Endodermal cell (in vitro differentiated cells): ENCODE measurements around the gene SLC38A10. TPM values are rescaled to one million over a fixed set of nuclear protein-coding genes. Genes with fewer than 3 reads are reported as not detected.
A peak's percentile ranks its signal among the peaks of the same experiment; 100 is the strongest.

ENCODE experiments used
- DNase-seq: peaks from one replicate; pipeline ENCODE4 v3.0.0-alpha.2; 2017
- H3K27ac ChIP-seq: 2 replicates; pipeline ENCODE4 v1.5.1; 2013; ENCODE audit warnings: mild to moderate bottlenecking, low read depth, low read length, moderate library complexity
- H3K27me3 ChIP-seq: 2 replicates; pipeline ENCODE4 v1.6.1; 2013; ENCODE audit warnings: mild to moderate bottlenecking, low read length, moderate library complexity; ENCODE audit not compliant: insufficient read depth, control insufficient read depth, poor library complexity, severe bottlenecking
- H3K36me3 ChIP-seq: 2 replicates; pipeline ENCODE4 v1.7.0; 2013; ENCODE audit warnings: mild to moderate bottlenecking, low read length, moderate library complexity; ENCODE audit not compliant: control insufficient read depth, insufficient read depth
- H3K4me1 ChIP-seq: one replicate; pipeline ENCODE4 v1.7.0; 2013; ENCODE audit warnings: low read length; ENCODE audit not compliant: control insufficient read depth, insufficient read depth
- H3K4me3 ChIP-seq: 2 replicates; pipeline ENCODE4 v1.5.1; 2013; ENCODE audit warnings: mild to moderate bottlenecking, low read length, moderate library complexity
- H3K9ac ChIP-seq: 2 replicates; pipeline ENCODE4 v1.6.1; 2013; ENCODE audit warnings: mild to moderate bottlenecking, low read length, moderate library complexity; ENCODE audit not compliant: poor library complexity, severe bottlenecking; ENCODE audit errors: extremely low read depth
- H3K9me3 ChIP-seq: 2 replicates; pipeline ENCODE4 v1.6.1; 2013; ENCODE audit warnings: mild to moderate bottlenecking, low read length, moderate library complexity; ENCODE audit not compliant: control insufficient read depth
- H3K27ac Mint-ChIP-seq: 2 replicates; pipeline ENCODE4 v1.8.0; 2020; ENCODE audit warnings: mixed read lengths
- H3K27me3 Mint-ChIP-seq: 2 replicates; pipeline ENCODE4 v1.8.0; 2021; ENCODE audit warnings: mild to moderate bottlenecking, mixed read lengths; ENCODE audit not compliant: insufficient read depth
- H3K36me3 Mint-ChIP-seq: 2 replicates; pipeline ENCODE4 v1.8.0; 2020; ENCODE audit warnings: low read depth, mixed read lengths
- H3K4me1 Mint-ChIP-seq: 2 replicates; pipeline ENCODE4 v1.8.0; 2020; ENCODE audit warnings: mixed read lengths
- H3K4me3 Mint-ChIP-seq: 2 replicates; pipeline ENCODE4 v1.8.0; 2020; ENCODE audit warnings: mild to moderate bottlenecking, moderate library complexity, mixed read lengths
- H3K9me3 Mint-ChIP-seq: 2 replicates; pipeline ENCODE4 v1.8.0; 2020; ENCODE audit warnings: mild to moderate bottlenecking, mixed read lengths
- WGBS, 2 experiments: methylation state at CpG; one replicate each; pipeline versions ENCODE4 v1.1.5 to v1.1.7; 2013; ENCODE audit warnings: missing lambda C conversion rate in 2 of 2, mixed read lengths in 1 of 2; ENCODE audit not compliant: insufficient coverage in 1 of 2, insufficient read length in 1 of 2; 5-methylcytosine and 5-hydroxymethylcytosine counted together
- total RNA-seq, 2 donors: library from RNA; stranded (reverse); fragmentation: NEBNext Ultra II Directional in 1 of 2; extraction: Animal tissue kit (Norgen Biotek cat#: 25700) in 1 of 2; gene quantifications; 2 replicates in 1 of 2; 3 replicates in 1 of 2; pipeline ENCODE4 v1.2.1, GENCODE V29; 2021
- TF ChIP-seq, protein P1 (sequence below): fragments of 200-600 bp; sonication (generic); conservative IDR thresholded peaks from 2 replicates; pipeline ENCODE4 v1.5.0; 2021; ENCODE audit warnings: antibody characterized with exemption, mild to moderate bottlenecking

Gene SLC38A10
- total RNA-seq, 2 donors from 2014 or later = 60.2 to 90.3 TPM

DNA sequence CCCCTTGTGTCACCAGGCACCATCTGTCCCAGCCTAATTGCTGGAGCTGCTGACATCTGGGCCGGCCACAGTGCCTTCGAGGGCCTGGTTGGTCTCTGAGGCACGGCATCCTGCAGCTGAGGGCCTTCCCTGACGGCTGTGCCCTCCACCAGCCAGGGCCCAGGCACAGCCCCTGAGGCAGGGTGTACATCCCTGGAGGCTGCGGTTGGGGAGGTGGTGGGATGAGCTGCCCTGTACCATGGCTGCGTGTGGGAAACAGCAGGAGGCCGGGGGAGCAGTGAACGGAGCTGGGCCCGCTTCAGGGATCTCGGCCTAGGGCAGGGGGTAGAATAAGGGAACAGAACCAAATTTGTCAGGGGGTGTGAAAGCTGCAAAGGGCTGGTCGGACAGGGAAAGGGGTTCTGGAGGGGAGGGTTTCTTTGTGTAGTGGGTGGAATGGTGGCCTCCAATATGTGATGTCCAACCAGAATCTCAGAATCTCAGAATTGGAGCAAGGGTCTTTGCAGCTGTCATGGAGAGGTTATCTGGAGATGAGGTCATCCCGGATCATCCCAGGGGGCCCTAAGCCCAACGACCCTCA, 10.0 kb upstream of the SLC38A10 start:
- no peak overlapping the region for H3K27ac Mint-ChIP-seq
- 86 to 88% methylated on average over 10 to 13 of the region's 13 CpGs for WGBS, 2 experiments

DNA sequence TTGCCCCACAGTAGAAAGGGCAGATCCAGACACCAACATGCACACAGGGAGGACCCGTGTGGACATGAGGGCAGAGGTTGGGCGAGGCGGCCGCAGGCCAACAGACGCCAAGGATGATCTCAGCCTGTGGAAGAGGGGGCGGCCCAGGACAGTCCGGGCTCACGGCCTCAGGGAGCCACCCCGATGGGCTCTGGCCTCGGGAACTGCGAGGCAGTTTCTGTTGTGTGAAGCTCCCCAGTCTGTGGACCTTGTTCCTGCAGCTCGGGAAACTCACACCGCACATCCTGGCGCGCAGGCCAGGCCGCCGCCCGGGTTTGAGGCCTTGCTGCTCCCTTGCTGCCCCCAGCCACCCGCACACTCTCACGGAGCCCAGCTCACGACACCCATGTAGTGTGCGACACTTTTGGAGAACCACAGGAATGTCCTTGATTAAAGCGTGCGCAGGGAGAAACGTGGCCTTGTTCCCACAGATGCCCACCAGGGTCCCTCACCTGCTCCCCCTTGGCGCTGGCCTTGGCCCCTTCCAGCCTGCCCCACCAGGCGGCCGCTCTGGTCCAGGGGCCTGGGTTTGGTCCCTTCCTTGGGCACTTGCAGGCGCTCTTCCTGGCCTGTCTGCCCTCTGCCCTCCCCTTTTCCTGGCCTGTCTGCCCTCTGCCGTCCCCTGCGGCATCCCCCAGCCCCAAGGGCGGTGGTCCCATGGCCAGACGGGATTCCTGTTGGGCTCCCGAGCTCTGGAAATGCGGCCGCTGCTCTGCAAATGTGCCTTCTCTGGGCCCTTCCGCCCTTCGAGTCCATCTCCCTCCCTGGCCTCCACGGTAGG, 9.3 kb upstream of the SLC38A10 start:
- Histone ChIP-seq H3K27me3 (no peaks in the 10 kb centered on the region), H3K9ac (no peak overlapping the region), H3K27ac (no peak overlapping the region), H3K36me3 (no peaks in the 10 kb centered on the region), H3K4me1 (peaks cover 2% of the 10 kb centered on the region), H3K9me3 (no peaks in the 10 kb centered on the region), H3K4me3 (no peak overlapping the region)
- no peak overlapping the region for H3K4me3 Mint-ChIP-seq
- H3K9me3 Mint-ChIP-seq = no peaks in the 10 kb centered on the region
- no peak overlapping the region for H3K27ac Mint-ChIP-seq
- TF ChIP-seq, protein P1, sequence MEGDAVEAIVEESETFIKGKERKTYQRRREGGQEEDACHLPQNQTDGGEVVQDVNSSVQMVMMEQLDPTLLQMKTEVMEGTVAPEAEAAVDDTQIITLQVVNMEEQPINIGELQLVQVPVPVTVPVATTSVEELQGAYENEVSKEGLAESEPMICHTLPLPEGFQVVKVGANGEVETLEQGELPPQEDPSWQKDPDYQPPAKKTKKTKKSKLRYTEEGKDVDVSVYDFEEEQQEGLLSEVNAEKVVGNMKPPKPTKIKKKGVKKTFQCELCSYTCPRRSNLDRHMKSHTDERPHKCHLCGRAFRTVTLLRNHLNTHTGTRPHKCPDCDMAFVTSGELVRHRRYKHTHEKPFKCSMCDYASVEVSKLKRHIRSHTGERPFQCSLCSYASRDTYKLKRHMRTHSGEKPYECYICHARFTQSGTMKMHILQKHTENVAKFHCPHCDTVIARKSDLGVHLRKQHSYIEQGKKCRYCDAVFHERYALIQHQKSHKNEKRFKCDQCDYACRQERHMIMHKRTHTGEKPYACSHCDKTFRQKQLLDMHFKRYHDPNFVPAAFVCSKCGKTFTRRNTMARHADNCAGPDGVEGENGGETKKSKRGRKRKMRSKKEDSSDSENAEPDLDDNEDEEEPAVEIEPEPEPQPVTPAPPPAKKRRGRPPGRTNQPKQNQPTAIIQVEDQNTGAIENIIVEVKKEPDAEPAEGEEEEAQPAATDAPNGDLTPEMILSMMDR = peak; percentile 36
- peaks cover 9% of the 10 kb centered on the region for H3K4me1 Mint-ChIP-seq
- WGBS, 2 experiments = 92 to 93% methylated on average over 30 to 39 of the region's 39 CpGs
- H3K27me3 Mint-ChIP-seq = no peaks in the 10 kb centered on the region
- no peak for DNase-seq
- no peaks in the 10 kb centered on the region for H3K36me3 Mint-ChIP-seq

More for the DNA sequence above, 10.0 kb upstream of the SLC38A10 start:
- H3K9me3 Mint-ChIP-seq = no peaks in the 10 kb centered on the region
- Histone ChIP-seq H3K27me3 (no peaks in the 10 kb centered on the region), H3K4me1 (peaks cover 8% of the 10 kb centered on the region), H3K4me3 (no peak overlapping the region), H3K9me3 (no peaks in the 10 kb centered on the region), H3K27ac (peak overlapping the region; percentile 44), H3K36me3 (no peaks in the 10 kb centered on the region), H3K9ac (no peak overlapping the region)
- H3K4me1 Mint-ChIP-seq = peaks cover 10% of the 10 kb centered on the region
- TF ChIP-seq, protein P1 = no peak
- no peak overlapping the region for H3K4me3 Mint-ChIP-seq
- H3K36me3 Mint-ChIP-seq = no peaks in the 10 kb centered on the region
- no peak for DNase-seq
- no peaks in the 10 kb centered on the region for H3K27me3 Mint-ChIP-seq

DNA sequence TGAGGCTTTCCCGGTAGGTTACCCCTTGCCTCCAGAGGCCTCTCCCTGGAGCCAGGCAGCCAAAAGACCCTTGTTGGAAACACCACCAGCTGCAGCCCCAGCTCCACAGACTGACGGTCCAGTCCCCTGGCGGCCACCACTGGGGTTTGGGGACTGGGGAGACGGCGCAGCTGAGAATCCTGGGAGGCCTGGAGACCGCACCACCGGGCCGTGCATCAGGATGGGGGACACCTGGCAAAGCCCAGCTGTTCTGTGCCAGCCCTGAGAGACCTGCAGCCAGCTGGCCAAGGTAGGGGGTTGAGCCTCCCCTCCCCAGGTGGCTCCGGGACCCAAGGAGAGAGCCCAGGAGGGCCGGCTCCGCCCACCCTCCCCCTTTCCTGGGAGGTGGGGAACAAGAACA, 8.3 kb upstream of the SLC38A10 start:
- H3K27me3 Mint-ChIP-seq = no peaks in the 10 kb centered on the region
- H3K4me1 ChIP-seq = no peaks in the 10 kb centered on the region
- H3K9me3 Mint-ChIP-seq = no peaks in the 10 kb centered on the region
- peaks cover 5% of the 10 kb centered on the region for H3K4me1 Mint-ChIP-seq
- no peak for DNase-seq
- no peak overlapping the region for H3K27ac ChIP-seq
- H3K9ac ChIP-seq = no peak overlapping the region
- H3K27me3 ChIP-seq = no peaks in the 10 kb centered on the region
- no peaks in the 10 kb centered on the region for H3K36me3 Mint-ChIP-seq
- H3K9me3 ChIP-seq = no peaks in the 10 kb centered on the region
- WGBS, 2 experiments = 94 to 98% methylated on average over 8 to 11 of the region's 11 CpGs
- no peak overlapping the region for H3K4me3 ChIP-seq
- TF ChIP-seq, protein P1 = no peak
- H3K27ac Mint-ChIP-seq = no peak overlapping the region
- no peak overlapping the region for H3K4me3 Mint-ChIP-seq
- no peaks in the 10 kb centered on the region for H3K36me3 ChIP-seq
